Ishikawa (cell line): ENCODE measurements around the gene CCSER1.

Source experiments
- CEBPB ChIP-seq: IDR thresholded peaks from 2 replicates; pipeline ENCODE4 v1.6.1; 2012
- CREB1 ChIP-seq: IDR thresholded peaks from 2 replicates; pipeline ENCODE4 v1.6.1; 2012; ENCODE audit warnings: low read depth
- EGR1 ChIP-seq: IDR thresholded peaks from 2 replicates; pipeline ENCODE4 v1.6.1; 2012
- EP300 ChIP-seq: IDR thresholded peaks from 2 replicates; pipeline ENCODE4 v1.6.1; 2012; ENCODE audit warnings: borderline replicate concordance
- FOXM1 ChIP-seq: IDR thresholded peaks from 2 replicates; pipeline ENCODE4 v1.6.1; 2012; ENCODE audit warnings: low read depth, borderline replicate concordance
- NFIC ChIP-seq: IDR thresholded peaks from 2 replicates; pipeline ENCODE4 v1.6.1; 2012
- RAD21 ChIP-seq: IDR thresholded peaks from 2 replicates; pipeline ENCODE4 v1.6.1; 2012; ENCODE audit warnings: low read depth
- TAF1 ChIP-seq: IDR thresholded peaks from 2 replicates; pipeline ENCODE4 v1.6.1; 2012; ENCODE audit warnings: low read depth, mild to moderate bottlenecking
- TCF12 ChIP-seq: IDR thresholded peaks from 2 replicates; pipeline ENCODE4 v1.6.1; 2012; ENCODE audit warnings: low read depth
- TEAD4 ChIP-seq: IDR thresholded peaks from 2 replicates; pipeline ENCODE4 v1.6.1; 2012
- YY1 ChIP-seq: IDR thresholded peaks from 2 replicates; pipeline ENCODE4 v1.6.1; 2012; ENCODE audit warnings: low read depth
- ZBTB7A ChIP-seq: IDR thresholded peaks from 2 replicates; pipeline ENCODE4 v1.6.1; 2012; ENCODE audit warnings: low read depth
- TF ChIP-seq, protein P1 (sequence below): IDR thresholded peaks from 2 replicates; pipeline ENCODE4 v1.6.1; 2012; ENCODE audit warnings: low read depth, mild to moderate bottlenecking
- TF ChIP-seq, protein P2 (sequence below): IDR thresholded peaks from 2 replicates; pipeline ENCODE4 v1.6.1; 2012
- TF ChIP-seq, protein P3 (sequence below): IDR thresholded peaks from 2 replicates; pipeline ENCODE4 v1.6.1; 2012

CCSER1 gene

DNA sequence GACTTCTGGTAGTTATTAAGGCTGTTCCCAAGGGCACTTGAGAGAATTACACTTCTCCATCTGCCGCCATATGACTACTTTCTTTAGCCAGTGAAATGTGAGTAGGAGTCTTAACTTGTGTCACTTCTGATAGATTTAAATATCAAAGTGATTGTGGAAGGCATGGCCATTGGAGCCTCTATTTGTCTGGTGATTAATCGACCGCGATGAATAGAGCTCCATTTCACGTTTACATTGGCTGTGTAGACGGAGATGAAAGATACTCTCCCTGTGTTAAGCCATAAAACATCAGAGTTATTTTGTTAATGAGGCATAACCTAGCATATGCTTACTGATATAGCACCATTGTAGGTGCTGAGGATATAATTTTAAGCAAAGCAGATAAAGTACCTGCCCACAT, 852.4 kb downstream of the CCSER1 start:
- no peak for TF ChIP-seq NFIC
- TF ChIP-seq, protein P1, sequence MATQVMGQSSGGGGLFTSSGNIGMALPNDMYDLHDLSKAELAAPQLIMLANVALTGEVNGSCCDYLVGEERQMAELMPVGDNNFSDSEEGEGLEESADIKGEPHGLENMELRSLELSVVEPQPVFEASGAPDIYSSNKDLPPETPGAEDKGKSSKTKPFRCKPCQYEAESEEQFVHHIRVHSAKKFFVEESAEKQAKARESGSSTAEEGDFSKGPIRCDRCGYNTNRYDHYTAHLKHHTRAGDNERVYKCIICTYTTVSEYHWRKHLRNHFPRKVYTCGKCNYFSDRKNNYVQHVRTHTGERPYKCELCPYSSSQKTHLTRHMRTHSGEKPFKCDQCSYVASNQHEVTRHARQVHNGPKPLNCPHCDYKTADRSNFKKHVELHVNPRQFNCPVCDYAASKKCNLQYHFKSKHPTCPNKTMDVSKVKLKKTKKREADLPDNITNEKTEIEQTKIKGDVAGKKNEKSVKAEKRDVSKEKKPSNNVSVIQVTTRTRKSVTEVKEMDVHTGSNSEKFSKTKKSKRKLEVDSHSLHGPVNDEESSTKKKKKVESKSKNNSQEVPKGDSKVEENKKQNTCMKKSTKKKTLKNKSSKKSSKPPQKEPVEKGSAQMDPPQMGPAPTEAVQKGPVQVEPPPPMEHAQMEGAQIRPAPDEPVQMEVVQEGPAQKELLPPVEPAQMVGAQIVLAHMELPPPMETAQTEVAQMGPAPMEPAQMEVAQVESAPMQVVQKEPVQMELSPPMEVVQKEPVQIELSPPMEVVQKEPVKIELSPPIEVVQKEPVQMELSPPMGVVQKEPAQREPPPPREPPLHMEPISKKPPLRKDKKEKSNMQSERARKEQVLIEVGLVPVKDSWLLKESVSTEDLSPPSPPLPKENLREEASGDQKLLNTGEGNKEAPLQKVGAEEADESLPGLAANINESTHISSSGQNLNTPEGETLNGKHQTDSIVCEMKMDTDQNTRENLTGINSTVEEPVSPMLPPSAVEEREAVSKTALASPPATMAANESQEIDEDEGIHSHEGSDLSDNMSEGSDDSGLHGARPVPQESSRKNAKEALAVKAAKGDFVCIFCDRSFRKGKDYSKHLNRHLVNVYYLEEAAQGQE = no peak
- TF ChIP-seq, protein P2, sequence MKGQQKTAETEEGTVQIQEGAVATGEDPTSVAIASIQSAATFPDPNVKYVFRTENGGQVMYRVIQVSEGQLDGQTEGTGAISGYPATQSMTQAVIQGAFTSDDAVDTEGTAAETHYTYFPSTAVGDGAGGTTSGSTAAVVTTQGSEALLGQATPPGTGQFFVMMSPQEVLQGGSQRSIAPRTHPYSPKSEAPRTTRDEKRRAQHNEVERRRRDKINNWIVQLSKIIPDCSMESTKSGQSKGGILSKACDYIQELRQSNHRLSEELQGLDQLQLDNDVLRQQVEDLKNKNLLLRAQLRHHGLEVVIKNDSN = no peak

DNA sequence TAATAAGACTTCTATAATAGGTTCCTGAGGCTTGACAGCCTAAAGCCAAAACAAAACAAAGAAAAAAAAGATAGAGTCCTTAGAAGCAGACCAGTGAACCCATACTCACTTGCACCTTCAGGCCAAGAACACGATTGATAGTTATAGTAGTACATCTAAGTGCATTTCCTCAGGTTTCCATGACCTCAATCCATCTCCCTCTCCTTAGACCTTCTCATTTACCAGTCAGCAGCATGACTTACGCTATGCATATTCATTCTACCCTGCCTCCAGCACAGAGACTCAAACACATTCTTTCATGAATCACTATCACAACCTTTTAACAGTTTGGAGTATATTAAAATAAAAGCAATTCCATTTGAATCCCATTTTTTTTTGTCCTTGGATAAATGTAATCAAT, 855.6 kb downstream of the CCSER1 start:
- TF ChIP-seq TCF12 (no peak), NFIC (no peak), EGR1 (no peak), FOXM1 (no peak), CEBPB (no peak), TAF1 (no peak), TEAD4 (no peak), ZBTB7A (no peak)
- TF ChIP-seq, protein P2 = no peak
- TF ChIP-seq, protein P3, sequence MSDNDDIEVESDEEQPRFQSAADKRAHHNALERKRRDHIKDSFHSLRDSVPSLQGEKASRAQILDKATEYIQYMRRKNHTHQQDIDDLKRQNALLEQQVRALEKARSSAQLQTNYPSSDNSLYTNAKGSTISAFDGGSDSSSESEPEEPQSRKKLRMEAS = no peak
- TF ChIP-seq, protein P1 = no peak

DNA sequence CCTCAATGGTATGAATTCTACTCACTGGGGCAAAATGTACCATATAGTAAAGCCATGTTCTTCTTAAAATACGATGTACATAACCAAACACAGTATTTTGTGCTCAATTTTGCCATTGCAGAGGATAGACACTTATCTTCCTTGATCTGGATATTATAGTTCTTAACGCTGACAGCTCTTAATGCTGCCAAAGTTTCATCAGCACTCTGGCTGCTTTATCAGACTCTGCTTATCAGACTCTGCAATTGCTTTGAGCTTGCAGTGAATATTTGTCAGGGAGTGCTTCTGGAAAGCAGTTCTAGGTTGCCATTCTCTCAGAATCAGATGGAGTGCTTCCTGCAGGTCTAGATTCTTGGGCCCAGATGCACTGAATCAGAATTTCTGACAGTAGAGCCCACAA, 863.1 kb downstream of the CCSER1 start:
- no peak for TF ChIP-seq EP300
- TF ChIP-seq TCF12 = no peak
- TF ChIP-seq TAF1 = no peak
- TF ChIP-seq, protein P2 = no peak
- no peak for TF ChIP-seq FOXM1
- TF ChIP-seq CEBPB = no peak
- TF ChIP-seq, protein P1 = no peak
- no peak for TF ChIP-seq NFIC
- no peak for TF ChIP-seq TEAD4
- TF ChIP-seq, protein P3 = no peak
- no peak for TF ChIP-seq ZBTB7A
- TF ChIP-seq RAD21 = no peak
- no peak for TF ChIP-seq CREB1
- TF ChIP-seq EGR1 = no peak
- no peak for TF ChIP-seq YY1

DNA sequence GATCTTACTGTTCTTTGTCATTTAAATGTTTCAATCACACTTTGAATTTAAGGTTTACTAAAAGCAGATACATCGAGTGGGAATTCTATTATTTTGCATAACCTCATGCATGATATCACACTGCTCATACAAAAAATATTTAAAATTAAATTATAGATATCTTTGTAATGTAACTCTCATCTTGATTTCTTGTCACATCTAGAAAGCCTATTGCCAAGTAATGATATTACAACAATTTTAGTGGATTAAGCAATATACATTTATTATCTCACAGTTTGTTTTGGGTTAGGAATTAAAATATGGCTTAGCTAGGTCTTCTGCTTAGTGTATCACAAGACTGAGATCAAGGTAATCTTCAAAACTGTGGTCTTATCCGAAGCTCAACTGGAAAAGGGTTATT, 865.0 kb downstream of the CCSER1 start:
- TF ChIP-seq TCF12 = no peak
- no peak for TF ChIP-seq EGR1
- no peak for TF ChIP-seq NFIC
- no peak for TF ChIP-seq CEBPB
- TF ChIP-seq, protein P3 = no peak
- no peak for TF ChIP-seq FOXM1
- TF ChIP-seq ZBTB7A = no peak
- no peak for TF ChIP-seq TEAD4
- TF ChIP-seq CREB1 = no peak
